GM18511 (cell line): ENCODE data around the gene SPAG8.

Source experiments
- ATAC-seq: cut with Tn5 transposase; IDR thresholded peaks from one replicate; pipeline ENCODE4 v1.9.1; 2021; ENCODE audit warnings: mild to moderate bottlenecking, moderate library complexity; ENCODE audit not compliant: unreplicated experiment

The SPAG8 gene

DNA sequence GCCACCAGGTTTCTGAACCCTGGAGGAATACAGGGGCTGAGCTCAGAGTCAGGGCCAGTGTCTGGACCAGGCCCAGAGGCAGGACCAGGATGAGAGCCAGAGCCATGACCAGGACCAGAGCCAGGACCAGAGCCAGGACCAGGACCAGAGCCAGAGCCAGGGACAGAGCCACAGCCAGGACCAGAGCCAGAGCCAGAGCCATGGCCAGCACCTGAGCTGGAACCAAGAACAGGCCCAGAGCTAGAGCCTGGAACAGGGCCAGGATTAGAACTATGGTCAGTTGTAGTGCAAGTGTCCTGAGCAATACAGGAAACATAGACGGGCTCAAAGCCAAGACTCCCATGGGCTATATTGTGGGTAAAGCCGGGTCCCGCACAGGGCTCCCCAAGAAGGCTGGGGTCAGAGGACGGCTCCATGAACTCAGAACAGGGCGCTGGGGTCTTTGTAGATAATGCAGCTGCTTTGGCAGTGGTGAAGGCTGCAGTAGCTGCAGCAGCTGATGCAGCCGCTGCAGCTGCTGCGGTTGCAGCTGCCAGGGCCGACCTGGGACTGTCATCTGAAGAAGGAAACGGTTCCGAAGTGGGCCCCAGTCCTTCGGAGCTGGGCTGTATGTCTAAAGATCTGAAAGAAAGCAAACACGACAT lies 559 bp downstream of the SPAG8 start:
- ATAC-seq, result no peak

DNA sequence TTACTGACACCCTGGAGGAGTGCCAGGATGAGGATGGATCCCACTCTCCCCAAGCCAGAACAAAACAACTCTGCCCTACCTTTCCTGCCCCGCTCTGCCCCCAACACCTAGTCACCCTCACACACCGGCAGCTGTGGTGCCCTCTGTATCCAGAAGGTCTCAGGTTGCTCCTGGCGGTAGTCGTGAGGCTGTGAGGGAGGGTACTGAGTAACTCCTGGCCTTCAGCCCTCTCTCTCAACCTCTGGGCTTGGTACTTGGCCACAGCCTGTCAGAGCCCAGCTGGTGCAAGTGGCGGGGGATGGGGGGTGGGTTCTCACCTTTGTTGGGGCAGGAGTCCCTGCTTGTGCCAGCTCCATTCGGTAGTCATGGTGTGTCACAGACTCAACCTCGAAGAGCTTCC lies 1.9 kb downstream of the SPAG8 start:
- ATAC-seq, result no peak

DNA sequence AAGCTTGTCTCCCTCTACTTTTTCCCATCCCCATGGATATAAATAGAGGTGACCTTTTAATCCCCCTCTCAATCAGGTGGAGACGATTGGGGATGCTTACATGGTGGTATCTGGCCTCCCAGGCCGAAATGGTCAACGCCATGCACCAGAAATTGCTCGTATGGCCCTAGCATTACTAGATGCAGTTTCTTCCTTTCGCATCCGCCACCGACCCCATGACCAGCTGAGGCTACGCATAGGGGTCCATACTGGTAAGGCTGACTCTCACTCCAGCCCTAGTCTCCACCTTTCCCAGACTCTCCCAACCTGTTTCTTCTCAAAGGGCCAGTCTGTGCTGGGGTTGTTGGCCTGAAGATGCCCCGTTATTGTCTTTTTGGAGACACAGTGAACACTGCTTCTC lies 3.6 kb downstream of the SPAG8 start:
- no peak for ATAC-seq

DNA sequence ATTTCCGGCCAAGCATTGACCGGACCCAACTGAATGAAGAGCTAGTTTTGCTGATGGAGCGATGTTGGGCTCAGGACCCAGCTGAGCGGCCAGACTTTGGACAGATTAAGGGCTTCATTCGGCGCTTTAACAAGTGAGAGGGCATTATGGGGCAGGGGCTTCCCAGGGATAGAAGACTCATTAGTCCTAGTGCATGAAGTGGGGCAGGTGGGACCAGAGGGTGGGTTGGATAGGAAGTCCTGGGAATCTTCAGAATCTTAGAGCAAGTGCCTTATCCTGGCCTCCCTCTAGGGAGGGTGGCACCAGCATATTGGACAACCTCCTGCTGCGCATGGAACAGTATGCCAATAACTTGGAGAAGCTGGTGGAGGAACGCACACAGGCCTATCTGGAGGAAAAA lies 6.0 kb downstream of the SPAG8 start:
- no peak for ATAC-seq

DNA sequence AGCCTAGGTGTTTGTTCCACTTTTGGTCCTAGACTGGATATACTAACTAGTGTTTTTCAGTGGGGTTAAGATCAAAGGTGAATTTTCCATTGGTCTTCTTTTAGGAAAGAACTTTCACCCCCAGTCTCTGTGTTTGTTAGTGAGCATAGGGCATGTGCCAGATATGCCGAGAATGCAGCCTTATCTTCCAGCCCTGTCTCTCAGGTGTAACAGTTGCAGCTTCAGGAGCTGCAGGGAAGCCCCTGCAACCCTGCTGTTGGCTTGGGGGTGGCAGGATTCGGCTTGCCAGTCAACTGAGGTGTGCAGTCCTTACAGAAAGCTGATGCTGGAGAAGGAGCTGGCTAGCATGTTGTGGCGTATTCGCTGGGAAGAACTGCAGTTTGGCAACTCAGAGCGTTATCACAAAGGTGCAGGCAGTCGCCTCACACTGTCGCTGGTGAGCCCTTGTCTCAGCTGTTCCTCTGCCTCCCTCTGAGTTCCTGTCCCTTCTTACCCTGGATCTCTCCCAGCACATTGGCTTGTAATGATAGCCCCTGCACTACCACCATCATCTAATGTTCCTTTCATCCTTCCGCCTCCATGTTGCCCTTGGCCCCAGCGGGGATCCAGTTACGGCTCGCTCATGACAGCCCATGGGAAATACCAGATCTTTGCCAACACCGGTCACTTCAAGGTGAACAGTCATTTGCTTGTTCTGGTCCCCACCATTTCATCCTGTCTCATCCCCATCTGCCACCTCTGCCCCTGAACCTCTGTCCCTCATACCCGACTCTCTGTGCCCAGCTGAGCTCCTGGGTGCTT lies 10.5 kb downstream of the SPAG8 start:
- ATAC-seq, result no peak

- no peak for ATAC-seq
These were observed 11.5 kb downstream of the SPAG8 start for GRCh38 chr9:35800530-35800929.

GRCh38 chr9:35798658-35799374 lies 13.2 kb downstream of the SPAG8 start:
- ATAC-seq, result no peak

GRCh38 chr9:35797311-35798109 lies 14.6 kb downstream of the SPAG8 start:
- no peak for ATAC-seq

DNA sequence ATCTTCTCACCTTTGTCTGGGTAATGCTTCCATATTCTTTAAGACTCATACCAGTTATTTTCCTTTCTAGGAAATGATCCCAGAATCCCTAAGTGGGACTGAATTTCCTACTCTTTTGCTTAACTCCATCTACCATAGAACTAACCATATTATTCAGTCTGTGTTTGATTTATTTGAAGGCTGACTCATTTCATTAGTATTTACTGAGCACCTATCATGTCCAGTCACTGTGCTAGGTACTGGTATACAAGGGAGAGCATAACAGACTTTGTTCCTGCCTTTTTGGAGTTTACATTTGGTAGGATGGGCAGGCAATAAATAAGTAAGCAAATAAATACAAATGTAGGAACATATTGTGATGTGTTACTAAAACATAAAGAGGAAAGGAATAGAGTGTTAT lies 16.4 kb downstream of the SPAG8 start:
- ATAC-seq, result no peak

DNA sequence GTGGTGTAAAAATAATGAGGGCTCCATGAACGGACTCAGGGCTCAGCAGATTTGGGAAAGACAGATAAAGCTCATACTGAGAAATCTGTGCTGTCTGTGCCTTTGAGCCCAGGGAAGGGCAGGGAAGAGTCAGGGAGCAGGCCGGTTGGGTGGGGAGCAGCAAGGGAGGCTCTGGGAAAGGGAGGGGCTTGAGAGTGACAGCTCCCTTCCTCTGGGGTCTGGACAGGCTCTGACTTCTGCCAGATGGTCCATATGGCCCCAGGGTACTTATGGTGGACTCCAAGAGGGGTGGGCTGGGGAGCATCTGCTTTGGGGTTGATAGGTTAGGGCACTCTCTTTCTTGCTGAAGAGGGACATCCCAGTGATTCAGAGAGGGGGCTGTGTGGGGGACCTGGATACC lies 18.6 kb downstream of the SPAG8 start:
- no peak for ATAC-seq

DNA sequence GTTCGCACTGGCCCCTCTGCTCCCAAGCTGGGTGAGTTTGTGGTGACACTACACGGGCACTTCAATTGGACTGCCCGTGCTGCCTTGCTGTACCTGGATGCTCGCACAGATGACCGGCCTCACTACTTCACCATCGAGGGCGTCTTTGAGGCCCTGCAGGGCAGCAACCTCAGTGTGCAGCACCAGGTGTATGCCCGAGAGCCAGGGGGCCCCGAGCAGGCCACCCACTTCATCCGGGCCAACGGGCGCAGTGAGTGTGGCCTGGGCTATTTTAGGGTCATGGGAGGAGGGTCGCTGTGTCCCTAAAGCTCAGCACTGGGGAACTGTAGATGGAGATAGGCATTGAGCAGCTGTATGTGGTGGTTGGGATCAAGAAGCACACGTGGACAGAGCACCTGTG lies 19.2 kb downstream of the SPAG8 start:
- no peak for ATAC-seq

GRCh38 chr9:35792024-35792813 lies 19.8 kb downstream of the SPAG8 start:
- ATAC-seq, result no peak

DNA sequence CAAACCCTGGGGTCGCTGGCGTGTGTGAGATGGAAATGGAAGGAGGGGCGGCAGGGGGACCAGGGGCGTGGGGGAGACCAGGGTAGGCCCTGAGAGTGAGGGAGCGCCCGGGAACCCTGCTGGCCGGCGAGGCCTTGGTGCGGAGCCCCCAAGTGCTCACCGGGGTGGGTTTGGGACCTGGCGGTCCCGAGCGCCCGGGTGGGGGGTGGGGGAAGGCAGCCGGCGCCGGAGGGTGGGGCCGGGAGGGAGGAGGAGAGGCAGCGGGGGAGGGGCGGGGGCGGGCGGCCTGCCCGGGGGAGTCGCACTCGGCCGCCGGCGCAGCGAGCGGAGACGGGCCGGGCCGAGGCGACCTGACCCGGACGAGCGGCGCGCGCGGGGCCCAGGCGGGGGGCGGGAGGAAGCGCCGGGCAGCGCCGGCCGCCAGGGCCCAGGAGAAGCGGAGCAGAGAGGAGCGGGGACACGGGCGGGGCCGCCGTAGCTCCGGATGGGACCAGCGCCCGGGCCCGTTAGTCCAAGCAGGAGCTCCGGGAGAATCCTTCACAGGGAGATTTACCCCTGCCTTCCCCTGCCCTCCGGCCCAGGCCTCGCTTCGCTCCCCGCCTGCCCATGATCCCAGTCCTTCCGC lies 20.7 kb downstream of the SPAG8 start, which contains the start of gene NPR2:
Gene NPR2, plus strand, starts transcription at position 295 of the 625 bp plus-strand sequence. CDS start 818 bp downstream, outside the sequence.
- no peak for ATAC-seq

GRCh38 chr9:35790385-35791296 lies 21.4 kb downstream of the SPAG8 start:
- no peak for ATAC-seq

- no peak for ATAC-seq
These were observed 22.1 kb downstream of the SPAG8 start for GRCh38 chr9:35790025-35790384.

- no peak for ATAC-seq
These were observed 22.5 kb downstream of the SPAG8 start for GRCh38 chr9:35789541-35789940.

GRCh38 chr9:35783418-35783817 lies 28.6 kb downstream of the SPAG8 start:
- ATAC-seq, result no peak

DNA sequence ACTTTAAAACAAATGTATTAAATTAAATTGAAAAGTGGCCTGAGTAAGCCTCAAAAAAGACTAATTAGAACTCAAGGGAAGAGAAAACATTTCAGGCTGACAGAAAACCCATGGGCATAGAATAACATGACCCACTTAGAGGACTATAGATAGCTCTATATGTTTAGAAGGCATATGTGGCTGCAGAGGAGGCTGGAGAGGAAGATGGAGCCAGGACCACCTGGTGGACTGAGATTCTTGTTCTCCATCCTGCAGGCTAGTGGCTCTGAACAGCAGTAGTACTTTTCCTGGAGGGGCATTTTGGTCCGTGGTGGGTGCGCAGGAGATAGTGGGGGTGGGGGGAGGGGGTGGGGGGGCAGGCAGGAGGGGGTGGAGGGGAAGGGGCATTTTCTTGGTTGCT lies 31.0 kb downstream of the SPAG8 start:
- no peak for ATAC-seq

DNA sequence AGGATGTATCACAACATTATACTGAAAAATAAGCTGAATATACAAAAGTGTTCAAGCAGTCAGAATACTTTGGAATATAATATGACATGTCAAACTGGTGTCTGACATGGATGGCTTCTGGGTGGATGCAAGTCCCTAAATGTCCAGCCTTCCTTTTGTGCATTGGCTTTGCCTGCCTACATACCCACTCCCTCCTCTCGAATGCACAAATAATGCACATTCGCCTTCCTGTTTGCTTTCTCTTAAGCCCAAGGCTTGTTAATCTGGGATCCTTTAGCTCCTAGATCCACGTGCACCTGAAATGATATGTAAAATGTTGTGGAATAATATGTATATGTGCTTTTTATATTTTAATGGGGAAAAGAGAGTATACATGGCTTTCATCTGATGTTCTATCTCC lies 33.6 kb downstream of the SPAG8 start:
- no peak for ATAC-seq
